GM19468 (cell line): ENCODE measurements around the gene OLFML3.
"Not testable (repeated sequence)": the region's sequence is repeated elsewhere in the genome, so short reads cannot be mapped to it uniquely, and the experiment has no call there.

Experiments
- ATAC-seq: cut with Tn5 transposase; IDR thresholded peaks from one replicate; pipeline ENCODE4 v1.9.1; 2021; ENCODE audit warnings: mild to moderate bottlenecking, moderate library complexity, moderate number of reproducible peaks; ENCODE audit not compliant: unreplicated experiment; ENCODE audit errors: extremely low read depth

Gene OLFML3

GRCh38 chr1:113947388-113948107 lies 31.7 kb upstream of the OLFML3 start:
- ATAC-seq = no peak

- ATAC-seq = not testable (repeated sequence)
Measured at GRCh38 chr1:113948151-113948550, 31.1 kb upstream of the OLFML3 start.

GRCh38 chr1:113949007-113949406 lies 30.3 kb upstream of the OLFML3 start:
- ATAC-seq = no peak

- ATAC-seq = no peak
Measured at GRCh38 chr1:113950908-113951307, 28.4 kb upstream of the OLFML3 start.

- ATAC-seq = no peak
Measured at GRCh38 chr1:113951719-113952118, 27.6 kb upstream of the OLFML3 start.

- ATAC-seq = no peak
Measured at GRCh38 chr1:113957984-113958383, 21.3 kb upstream of the OLFML3 start.

GRCh38 chr1:113958691-113959090 lies 20.6 kb upstream of the OLFML3 start:
- no peak for ATAC-seq

GRCh38 chr1:113963281-113963906 lies 15.9 kb upstream of the OLFML3 start:
- no peak for ATAC-seq

- no peak for ATAC-seq
Measured at GRCh38 chr1:113965703-113966412, 13.4 kb upstream of the OLFML3 start.

- ATAC-seq = no peak
Measured at GRCh38 chr1:113972954-113973353, 6.3 kb upstream of the OLFML3 start.

GRCh38 chr1:113975211-113975895 lies 3.9 kb upstream of the OLFML3 start:
- no peak for ATAC-seq

- no peak for ATAC-seq
Measured at GRCh38 chr1:113976609-113977278, 2.5 kb upstream of the OLFML3 start.

- ATAC-seq = no peak
Measured at GRCh38 chr1:113977906-113978305, 1.4 kb upstream of the OLFML3 start.

GRCh38 chr1:113980110-113980509 lies 836 bp downstream of the OLFML3 start:
- no peak for ATAC-seq

GRCh38 chr1:113981962-113982931 lies 3.0 kb downstream of the OLFML3 start:
- no peak for ATAC-seq

- ATAC-seq = no peak
Measured at GRCh38 chr1:113982949-113983348, 3.7 kb downstream of the OLFML3 start.

- no peak for ATAC-seq
Measured at GRCh38 chr1:113983391-113983790, 4.1 kb downstream of the OLFML3 start.

- no peak for ATAC-seq
Measured at GRCh38 chr1:113983826-113984225, 4.6 kb downstream of the OLFML3 start.

- no peak for ATAC-seq
Measured at GRCh38 chr1:113984710-113985109, 5.4 kb downstream of the OLFML3 start.
